HEK293 (cell line): ENCODE data around the gene IL23R.

Source experiments
- MZF1 ChIP-seq: fragments of 450-650 bp; formaldehyde crosslinking; IDR thresholded peaks from 2 replicates; pipeline ENCODE4 v1.5.1; 2017; ENCODE audit warnings: missing biosample characterization, missing genetic modification characterization, borderline replicate concordance
- REST ChIP-seq: fragments of 450-650 bp; formaldehyde crosslinking; IDR thresholded peaks from 2 replicates; pipeline ENCODE4 v1.5.1; 2016; ENCODE audit warnings: missing biosample characterization, missing genetic modification characterization
- YY1 ChIP-seq: fragments of 450-650 bp; formaldehyde crosslinking; IDR thresholded peaks from 2 replicates; pipeline ENCODE4 v1.5.1; 2018; ENCODE audit warnings: missing biosample characterization, missing genetic modification characterization
- ZBTB10 ChIP-seq: fragments of 450-650 bp; formaldehyde crosslinking; IDR thresholded peaks from 2 replicates; pipeline ENCODE4 v1.5.1; 2016; ENCODE audit warnings: missing biosample characterization, missing genetic modification characterization
- ZNF362 ChIP-seq: fragments of 450-650 bp; formaldehyde crosslinking; IDR thresholded peaks from 2 replicates; pipeline ENCODE4 v1.5.1; 2016; ENCODE audit warnings: missing biosample characterization, missing genetic modification characterization
- ZNF626 ChIP-seq: fragments of 450-650 bp; sonication (Bioruptor Pico); formaldehyde crosslinking; IDR thresholded peaks from 2 replicates; pipeline ENCODE4 v1.5.1; 2018; ENCODE audit warnings: missing biosample characterization, missing genetic modification characterization, inconsistent platforms
- ZNF677 ChIP-seq: fragments of 450-650 bp; IDR thresholded peaks from 2 replicates; pipeline ENCODE4 v1.5.0; 2018; ENCODE audit warnings: missing biosample characterization, mild to moderate bottlenecking, missing genetic modification characterization, moderate library complexity
- ZNF837 ChIP-seq: fragments of 450-650 bp; formaldehyde crosslinking; IDR thresholded peaks from 2 replicates; pipeline ENCODE4 v1.5.1; 2016; ENCODE audit warnings: missing biosample characterization, missing genetic modification characterization
- TF ChIP-seq, protein P1 (sequence below): fragments of 450-650 bp; formaldehyde crosslinking; IDR thresholded peaks from 2 replicates; pipeline ENCODE4 v1.5.1; 2016; ENCODE audit warnings: missing biosample characterization, missing genetic modification characterization
- TF ChIP-seq, protein P2 (sequence below): fragments of 450-650 bp; IDR thresholded peaks from 2 replicates; pipeline ENCODE4 v1.5.1; 2018; ENCODE audit warnings: missing biosample characterization, missing genetic modification characterization

DNA sequence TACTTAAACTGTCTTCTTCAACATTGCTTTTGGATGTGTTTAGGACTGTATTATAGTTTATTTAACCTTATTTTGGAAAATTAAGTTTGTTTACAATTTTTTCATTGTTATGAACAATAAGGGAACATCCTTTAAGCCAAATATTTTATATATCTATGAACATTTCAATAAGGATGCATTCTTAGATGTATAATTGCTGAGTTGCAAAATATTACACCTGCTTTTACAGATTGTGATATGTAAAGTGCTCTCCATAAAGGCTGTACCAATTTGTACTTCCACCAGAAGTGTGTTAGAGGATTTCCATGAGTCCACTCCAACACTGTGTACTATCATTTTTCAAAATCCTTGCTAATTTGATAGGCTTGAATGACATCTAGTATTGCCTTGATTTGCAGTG lies 7.7 kb downstream of the IL23R start:
- TF ChIP-seq REST (tag by site-specific recombination) = no peak
- TF ChIP-seq, protein P1, sequence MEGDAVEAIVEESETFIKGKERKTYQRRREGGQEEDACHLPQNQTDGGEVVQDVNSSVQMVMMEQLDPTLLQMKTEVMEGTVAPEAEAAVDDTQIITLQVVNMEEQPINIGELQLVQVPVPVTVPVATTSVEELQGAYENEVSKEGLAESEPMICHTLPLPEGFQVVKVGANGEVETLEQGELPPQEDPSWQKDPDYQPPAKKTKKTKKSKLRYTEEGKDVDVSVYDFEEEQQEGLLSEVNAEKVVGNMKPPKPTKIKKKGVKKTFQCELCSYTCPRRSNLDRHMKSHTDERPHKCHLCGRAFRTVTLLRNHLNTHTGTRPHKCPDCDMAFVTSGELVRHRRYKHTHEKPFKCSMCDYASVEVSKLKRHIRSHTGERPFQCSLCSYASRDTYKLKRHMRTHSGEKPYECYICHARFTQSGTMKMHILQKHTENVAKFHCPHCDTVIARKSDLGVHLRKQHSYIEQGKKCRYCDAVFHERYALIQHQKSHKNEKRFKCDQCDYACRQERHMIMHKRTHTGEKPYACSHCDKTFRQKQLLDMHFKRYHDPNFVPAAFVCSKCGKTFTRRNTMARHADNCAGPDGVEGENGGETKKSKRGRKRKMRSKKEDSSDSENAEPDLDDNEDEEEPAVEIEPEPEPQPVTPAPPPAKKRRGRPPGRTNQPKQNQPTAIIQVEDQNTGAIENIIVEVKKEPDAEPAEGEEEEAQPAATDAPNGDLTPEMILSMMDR (tag by site-specific recombination) = no peak
- TF ChIP-seq, protein P2, sequence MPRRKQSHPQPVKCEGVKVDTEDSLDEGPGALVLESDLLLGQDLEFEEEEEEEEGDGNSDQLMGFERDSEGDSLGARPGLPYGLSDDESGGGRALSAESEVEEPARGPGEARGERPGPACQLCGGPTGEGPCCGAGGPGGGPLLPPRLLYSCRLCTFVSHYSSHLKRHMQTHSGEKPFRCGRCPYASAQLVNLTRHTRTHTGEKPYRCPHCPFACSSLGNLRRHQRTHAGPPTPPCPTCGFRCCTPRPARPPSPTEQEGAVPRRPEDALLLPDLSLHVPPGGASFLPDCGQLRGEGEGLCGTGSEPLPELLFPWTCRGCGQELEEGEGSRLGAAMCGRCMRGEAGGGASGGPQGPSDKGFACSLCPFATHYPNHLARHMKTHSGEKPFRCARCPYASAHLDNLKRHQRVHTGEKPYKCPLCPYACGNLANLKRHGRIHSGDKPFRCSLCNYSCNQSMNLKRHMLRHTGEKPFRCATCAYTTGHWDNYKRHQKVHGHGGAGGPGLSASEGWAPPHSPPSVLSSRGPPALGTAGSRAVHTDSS (tag by site-specific recombination) = no peak
- no peak for TF ChIP-seq ZNF837 (tag by site-specific recombination)
- TF ChIP-seq MZF1 (tag by site-specific recombination) = no peak
- no peak for TF ChIP-seq ZNF362 (tag by site-specific recombination)
- TF ChIP-seq ZNF677 (tag by site-specific recombination) = no peak
- no peak for TF ChIP-seq ZNF626 (tag by site-specific recombination)
- TF ChIP-seq ZBTB10 (tag by site-specific recombination) = no peak
- TF ChIP-seq YY1 (tag by site-specific recombination) = no peak
